ENCODE measurements around the gene CLEC16A.
A peak's percentile ranks its signal among the peaks of the same experiment; 100 is the strongest.

CLEC16A gene, protein sequence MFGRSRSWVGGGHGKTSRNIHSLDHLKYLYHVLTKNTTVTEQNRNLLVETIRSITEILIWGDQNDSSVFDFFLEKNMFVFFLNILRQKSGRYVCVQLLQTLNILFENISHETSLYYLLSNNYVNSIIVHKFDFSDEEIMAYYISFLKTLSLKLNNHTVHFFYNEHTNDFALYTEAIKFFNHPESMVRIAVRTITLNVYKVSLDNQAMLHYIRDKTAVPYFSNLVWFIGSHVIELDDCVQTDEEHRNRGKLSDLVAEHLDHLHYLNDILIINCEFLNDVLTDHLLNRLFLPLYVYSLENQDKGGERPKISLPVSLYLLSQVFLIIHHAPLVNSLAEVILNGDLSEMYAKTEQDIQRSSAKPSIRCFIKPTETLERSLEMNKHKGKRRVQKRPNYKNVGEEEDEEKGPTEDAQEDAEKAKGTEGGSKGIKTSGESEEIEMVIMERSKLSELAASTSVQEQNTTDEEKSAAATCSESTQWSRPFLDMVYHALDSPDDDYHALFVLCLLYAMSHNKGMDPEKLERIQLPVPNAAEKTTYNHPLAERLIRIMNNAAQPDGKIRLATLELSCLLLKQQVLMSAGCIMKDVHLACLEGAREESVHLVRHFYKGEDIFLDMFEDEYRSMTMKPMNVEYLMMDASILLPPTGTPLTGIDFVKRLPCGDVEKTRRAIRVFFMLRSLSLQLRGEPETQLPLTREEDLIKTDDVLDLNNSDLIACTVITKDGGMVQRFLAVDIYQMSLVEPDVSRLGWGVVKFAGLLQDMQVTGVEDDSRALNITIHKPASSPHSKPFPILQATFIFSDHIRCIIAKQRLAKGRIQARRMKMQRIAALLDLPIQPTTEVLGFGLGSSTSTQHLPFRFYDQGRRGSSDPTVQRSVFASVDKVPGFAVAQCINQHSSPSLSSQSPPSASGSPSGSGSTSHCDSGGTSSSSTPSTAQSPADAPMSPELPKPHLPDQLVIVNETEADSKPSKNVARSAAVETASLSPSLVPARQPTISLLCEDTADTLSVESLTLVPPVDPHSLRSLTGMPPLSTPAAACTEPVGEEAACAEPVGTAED

DNA sequence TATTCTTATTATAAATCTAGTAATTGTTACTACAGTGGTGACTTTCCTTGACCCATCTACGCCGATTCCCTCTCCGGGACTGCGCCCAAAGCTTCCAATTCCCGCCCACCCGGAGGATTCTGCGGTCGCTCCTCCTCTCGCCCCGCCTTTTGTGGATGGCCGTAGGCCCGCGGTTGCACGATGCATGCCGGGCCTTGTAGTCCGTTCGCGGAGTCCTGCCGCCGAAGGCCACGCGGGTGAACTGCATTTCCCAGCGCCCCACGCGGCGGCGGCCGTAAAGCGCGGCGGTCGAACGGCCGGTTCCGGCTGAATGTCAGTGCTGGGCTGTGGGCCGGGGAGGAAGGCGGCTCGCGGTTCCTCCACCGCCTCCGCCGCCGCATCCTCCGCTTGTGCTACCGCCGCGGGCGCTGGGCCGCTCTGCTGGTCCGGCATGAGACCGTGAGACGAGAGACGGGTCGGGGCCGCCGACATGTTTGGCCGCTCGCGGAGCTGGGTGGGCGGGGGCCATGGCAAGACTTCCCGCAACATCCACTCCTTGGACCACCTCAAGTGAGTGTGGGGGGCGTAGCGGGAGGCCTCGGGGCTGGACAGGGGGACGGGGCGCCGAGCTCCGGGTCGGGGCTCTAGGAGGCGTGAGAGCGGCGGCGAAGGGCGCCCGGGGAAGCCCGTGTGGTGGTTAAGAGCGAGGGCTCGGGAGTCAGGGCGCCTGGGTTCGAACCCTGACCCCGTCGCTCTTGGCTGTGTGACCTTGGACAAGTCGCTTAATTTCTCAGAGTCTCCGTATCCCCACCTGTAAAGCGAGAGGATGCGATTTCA is at the start of gene CLEC16A:
CLEC16A (plus strand) TSS at position 316 of the 816 bp plus-strand sequence; CDS start at position 470, 154 bp downstream.
- DNase-seq: peak; percentile 96

DNA sequence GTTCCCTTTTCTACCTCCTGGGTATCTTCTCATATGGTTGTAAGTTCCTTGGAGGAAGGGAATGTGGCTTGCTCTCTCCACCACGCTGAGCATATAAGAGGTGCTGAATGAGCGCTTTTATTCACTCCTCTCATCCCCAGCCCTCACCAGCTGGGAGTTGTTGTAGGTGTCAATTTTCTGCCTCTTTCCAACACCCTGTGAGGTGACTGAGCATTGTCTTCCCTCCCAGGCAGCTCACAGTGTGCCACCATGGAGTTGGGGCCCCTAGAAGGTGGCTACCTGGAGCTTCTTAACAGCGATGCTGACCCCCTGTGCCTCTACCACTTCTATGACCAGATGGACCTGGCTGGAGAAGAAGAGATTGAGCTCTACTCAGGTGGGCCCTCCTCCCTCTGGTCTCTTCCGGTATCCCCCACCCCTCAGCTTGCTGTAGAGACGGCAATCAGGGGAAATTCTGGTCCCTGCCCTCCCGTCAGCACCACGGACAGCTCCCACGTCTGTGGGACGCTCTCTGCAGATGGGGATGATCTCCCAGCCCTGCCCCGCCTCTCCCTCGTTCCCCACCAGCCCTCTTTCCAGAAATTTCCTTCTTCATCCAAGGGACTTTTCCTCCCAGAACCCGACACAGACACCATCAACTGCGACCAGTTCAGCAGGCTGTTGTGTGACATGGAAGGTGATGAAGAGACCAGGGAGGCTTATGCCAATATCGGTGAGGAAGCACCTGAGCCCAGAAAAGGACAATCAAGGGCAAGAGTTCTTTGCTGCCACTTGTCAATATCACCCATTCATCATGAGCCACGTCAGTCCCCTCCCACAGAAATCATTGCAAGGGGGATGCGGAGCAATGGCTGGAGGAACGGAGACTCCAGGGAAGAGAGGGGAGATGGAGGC is 49.1 kb upstream of the CLEC16A start:
- DNase-seq: no peak

DNA sequence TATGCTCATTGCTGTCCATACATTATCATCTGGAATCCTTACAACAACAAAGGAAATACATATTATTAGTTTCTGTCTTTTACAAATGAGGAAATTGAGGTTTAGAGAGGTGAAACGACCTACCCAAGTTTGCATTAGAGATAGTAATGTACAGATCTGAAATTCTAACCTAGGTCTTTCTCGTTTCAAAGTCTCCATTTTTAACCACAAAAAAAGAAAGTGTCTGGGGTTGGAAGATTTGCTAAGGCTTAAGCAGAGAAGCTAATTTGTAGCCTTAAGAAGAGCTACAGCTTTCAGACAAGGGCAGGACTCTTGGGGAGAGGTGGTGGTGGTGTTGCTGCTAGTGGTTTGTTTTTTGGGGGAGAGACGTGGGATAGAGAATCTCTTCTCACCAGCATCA is 48.2 kb upstream of the CLEC16A start:
- no peak for DNase-seq

DNA sequence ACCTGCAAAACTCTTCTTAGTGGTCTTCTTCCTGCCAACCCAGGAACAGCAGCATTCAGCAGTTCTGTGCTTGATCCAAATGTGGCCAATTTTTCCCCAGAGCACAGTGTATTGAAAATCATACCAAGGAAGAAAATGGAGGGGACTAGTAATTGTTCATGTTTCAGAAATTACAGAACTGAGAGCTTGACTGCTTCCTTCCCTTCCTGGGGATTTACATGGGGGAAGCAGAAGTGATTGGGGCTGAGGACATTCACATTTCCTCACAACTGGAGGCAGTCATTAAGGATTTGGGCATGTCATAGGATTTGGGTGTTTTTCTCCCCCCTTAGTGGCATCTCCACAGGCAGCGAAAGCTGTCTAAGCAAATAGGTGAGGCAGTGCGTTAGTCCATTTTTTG is 47.6 kb upstream of the CLEC16A start:
- no peak for DNase-seq

DNA sequence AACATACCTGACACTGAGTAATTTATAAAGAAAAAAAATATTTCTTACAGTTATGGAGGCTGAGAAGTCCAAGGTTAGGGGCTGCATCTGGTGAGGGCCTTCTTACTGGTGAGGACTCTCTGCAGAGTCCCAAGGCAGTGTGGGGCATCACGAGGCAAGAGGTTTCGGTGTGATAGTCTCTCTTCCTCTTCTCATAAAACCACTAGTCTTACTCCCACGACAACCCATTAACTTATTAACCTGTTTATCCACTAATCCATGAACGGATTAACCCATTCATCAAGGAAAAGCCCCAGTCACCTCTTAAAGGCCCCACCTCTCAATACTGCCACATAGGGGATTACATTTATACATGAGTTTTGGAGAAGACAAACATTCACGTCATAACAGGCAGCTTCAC is 47.2 kb upstream of the CLEC16A start:
- DNase-seq: no peak

DNA sequence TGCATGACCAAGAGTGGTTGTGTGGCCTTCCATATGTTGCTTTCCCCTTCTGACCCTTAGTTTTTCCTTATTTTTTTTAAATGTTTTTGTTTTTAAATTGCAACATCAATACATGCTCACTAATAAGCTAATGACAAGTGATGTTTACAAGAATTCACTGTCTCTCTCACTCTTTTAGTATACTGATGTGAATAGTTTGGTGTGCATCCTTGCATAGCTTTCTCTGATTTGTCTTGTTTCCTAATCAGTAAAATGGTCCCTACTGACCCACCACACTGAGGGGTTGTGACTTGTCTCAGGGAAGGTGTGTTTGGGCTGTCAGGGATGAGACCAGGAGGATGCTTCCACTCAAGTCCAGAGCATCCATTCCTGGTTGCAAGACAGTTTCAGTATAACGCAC is 41.4 kb upstream of the CLEC16A start:
- no peak for DNase-seq

DNA sequence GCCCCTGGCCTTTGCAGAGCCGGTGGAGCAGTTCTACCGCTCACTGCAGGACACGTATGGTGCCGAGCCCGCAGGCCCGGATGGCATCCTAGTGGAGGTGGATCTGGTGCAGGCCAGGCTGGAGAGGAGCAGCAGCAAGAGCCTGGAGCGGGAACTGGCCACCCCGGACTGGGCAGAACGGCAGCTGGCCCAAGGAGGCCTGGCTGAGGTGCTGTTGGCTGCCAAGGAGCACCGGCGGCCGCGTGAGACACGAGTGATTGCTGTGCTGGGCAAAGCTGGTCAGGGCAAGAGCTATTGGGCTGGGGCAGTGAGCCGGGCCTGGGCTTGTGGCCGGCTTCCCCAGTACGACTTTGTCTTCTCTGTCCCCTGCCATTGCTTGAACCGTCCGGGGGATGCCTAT is 37.9 kb upstream of the CLEC16A start:
- DNase-seq: no peak

DNA sequence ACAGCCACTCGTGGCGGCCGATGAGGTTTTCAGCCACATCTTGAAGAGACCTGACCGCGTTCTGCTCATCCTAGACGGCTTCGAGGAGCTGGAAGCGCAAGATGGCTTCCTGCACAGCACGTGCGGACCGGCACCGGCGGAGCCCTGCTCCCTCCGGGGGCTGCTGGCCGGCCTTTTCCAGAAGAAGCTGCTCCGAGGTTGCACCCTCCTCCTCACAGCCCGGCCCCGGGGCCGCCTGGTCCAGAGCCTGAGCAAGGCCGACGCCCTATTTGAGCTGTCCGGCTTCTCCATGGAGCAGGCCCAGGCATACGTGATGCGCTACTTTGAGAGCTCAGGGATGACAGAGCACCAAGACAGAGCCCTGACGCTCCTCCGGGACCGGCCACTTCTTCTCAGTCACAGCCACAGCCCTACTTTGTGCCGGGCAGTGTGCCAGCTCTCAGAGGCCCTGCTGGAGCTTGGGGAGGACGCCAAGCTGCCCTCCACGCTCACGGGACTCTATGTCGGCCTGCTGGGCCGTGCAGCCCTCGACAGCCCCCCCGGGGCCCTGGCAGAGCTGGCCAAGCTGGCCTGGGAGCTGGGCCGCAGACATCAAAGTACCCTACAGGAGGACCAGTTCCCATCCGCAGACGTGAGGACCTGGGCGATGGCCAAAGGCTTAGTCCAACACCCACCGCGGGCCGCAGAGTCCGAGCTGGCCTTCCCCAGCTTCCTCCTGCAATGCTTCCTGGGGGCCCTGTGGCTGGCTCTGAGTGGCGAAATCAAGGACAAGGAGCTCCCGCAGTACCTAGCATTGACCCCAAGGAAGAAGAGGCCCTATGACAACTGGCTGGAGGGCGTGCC is 37.2 kb upstream of the CLEC16A start:
- no peak for DNase-seq

DNA sequence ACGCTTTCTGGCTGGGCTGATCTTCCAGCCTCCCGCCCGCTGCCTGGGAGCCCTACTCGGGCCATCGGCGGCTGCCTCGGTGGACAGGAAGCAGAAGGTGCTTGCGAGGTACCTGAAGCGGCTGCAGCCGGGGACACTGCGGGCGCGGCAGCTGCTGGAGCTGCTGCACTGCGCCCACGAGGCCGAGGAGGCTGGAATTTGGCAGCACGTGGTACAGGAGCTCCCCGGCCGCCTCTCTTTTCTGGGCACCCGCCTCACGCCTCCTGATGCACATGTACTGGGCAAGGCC is 36.7 kb upstream of the CLEC16A start:
- no peak for DNase-seq

DNA sequence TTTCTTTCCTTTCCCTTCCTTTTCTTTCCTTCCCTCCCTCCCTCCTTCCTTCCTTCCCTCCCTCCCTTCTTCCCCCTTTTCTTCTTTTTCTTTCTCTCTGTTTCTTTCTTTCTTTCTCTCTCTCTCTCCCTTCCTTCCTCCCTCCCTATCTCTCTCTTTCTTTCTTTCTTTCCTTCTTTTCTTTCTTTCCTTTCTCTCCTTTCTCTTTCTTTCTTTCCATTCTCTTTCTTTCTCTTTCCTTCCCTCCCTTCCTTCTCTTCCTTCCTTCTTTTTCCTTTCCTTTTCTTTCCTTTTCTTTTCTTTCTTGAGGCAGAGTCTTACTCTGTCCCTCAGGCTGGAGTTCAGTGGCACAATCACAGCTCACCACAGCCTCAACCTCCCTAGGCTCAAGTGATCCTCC is 33.1 kb upstream of the CLEC16A start:
- DNase-seq: no peak

DNA sequence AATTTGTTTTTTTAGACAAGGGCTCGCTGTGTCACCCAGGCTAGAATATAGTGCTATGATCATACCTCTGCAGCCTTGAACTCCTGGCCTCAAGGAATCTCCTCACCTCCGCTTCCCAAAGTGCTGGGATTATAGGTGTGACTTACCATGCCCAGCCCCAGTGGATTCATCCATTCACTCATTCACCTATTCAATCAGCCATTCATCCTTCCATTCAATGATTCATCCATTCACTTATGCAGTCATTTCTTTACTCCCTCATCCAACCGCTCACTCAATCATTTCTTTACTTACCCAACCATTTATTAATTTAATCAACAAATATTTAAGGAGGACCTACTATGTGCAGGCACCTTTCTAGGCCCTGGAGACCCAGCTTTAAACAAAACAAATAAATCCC is 27.8 kb upstream of the CLEC16A start:
- no peak for DNase-seq

DNA sequence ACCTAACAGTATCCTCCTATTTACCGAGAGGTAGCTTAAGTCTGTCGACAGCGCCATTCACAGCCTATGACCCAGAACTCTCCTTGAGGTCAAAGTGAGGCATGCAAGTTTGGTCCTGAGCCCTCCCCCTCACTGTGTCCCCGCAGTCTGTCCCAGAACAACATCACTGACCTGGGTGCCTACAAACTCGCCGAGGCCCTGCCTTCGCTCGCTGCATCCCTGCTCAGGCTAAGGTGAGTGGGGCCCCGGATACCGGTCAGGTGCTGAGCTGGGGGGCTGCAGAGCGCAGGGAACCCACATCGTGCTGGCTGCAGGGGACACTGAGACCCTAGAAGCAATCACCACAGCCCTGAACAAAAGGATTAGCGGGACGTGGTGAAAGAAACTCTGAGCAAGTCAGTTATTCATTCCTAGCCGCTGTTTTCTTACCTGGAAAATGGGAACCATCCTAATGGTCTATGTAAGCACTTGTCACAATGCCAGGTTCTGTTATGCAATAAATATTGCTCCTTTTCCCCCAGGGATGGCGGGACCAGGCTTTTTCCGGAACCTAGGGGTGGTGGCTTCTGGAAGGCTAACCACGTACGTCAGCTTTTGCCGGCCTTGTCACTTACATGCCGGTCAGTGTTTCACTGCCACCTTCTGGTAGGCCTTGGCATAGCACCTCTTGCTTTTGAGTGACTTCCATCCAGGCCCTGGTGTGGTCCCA is 25.9 kb upstream of the CLEC16A start:
- peak; percentile 79 for DNase-seq

DNA sequence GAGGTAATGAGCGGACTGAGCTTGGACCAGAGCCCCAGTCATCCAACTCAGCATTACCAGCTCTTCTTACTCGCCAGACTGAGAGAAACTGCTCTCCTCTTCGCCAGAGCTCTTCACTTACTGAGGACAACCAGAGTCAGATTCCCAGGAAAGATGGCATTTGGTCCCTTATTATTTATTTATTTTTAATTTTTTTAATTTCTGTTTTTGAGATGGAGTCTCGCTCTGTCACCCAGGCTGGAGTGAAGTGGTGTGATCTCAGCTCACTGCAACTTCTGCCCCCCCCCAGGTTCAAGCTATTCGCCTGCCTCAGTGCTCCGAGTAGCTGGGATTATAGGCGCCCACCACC is 25.4 kb upstream of the CLEC16A start:
- no peak for DNase-seq

DNA sequence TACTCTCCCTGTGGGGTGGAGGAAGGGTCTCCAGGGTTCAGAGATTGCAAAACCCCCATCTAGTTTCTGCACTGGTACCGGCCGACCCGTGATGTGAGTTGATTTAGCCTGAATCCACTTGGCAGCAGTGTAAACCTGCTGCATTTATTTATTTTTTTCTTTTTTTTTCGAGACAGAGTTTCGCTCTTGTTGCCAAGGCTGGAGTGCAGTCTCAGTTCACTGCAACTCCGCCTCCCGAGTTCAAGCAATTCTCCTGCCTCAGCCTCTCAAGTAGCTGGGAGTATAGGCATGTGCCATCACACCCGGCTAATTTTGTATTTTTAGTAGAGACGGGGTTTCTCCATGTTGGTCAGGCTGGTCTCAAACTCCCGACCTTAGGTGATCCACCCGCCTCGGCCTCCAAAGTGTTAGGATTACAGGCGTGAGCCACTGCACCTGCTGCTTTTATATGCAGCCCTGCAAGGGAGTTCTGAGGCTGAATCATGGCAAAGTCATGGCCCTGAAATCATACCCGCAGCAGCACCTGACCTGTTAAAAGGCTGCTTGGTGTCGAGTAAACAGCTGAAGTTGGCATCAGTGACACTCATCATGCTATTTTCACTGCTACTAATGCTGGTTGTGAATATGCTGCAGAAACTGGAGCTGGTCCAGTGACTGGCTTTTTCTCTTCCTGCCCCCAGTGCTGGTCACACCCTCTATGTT is 23.5 kb upstream of the CLEC16A start:
- DNase-seq: no peak

DNA sequence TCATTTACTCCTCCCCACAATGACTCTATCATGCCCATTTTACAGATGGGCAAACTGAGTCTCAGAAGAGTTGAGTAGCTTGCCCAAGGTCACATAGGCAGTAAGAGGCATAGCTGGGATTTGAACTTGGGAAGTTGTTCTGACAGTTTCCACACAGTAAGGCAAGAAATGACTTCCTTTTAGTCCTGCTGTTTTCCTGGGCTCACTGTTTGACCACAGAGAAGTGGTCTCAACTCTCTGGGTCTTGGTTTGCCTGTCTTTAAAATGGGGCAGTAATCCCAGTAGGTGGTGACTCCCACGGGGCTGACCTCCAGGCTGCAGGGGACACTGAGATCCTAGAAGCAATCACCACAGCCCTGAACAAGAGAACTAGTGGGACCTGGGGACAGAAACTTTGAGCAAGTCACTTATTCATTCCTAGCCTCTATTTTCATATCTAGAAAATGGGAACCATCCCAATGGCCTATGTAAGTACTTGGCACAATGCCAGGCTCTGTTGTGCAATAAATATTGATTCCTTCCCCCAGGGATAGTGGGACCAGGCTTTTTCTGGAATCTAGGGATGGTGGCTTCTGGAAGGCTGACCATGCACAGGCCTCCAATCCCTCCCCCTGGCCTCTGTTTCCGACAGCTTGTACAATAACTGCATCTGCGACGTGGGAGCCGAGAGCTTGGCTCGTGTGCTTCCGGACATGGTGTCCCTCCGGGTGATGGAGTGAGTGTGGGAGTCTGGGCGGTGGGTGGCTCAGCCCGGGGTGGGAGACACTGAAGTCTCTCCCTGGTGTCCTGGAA is 22.6 kb upstream of the CLEC16A start:
- no peak for DNase-seq

DNA sequence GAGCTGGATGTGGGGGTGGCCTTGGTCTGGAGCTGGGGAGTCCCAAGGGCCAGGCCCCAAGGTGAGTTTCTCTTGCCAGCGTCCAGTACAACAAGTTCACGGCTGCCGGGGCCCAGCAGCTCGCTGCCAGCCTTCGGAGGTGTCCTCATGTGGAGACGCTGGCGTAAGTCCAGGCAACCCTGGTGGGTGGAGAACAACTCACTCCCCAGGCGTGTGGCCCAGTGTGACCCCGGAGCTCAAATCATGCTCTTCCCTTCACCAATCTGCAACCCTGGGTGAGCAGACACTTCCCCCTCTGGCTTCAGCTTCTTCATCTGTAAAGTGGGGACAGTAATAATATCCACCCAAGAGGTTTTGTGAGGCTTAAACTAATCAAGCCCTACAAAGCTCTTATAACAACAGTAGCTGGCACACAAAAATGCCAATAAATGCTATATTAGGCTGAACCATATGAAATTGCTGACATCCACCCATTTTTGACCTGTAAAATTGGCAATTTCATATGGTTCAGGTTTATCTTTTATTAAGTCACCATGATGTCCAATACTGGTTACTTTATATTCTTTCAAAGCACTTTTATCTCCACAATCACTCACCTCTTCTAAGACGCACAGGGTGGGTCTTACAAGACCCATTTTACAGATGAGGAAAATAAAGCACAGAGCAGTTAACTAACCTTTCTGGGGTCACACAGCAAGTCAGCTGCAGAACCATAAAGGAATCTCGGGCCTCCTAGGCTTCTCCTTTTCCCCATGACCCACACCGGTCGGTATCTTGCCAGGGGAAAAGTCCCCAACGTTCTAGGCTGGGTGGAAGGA is 21.8 kb upstream of the CLEC16A start:
- no peak for DNase-seq

DNA sequence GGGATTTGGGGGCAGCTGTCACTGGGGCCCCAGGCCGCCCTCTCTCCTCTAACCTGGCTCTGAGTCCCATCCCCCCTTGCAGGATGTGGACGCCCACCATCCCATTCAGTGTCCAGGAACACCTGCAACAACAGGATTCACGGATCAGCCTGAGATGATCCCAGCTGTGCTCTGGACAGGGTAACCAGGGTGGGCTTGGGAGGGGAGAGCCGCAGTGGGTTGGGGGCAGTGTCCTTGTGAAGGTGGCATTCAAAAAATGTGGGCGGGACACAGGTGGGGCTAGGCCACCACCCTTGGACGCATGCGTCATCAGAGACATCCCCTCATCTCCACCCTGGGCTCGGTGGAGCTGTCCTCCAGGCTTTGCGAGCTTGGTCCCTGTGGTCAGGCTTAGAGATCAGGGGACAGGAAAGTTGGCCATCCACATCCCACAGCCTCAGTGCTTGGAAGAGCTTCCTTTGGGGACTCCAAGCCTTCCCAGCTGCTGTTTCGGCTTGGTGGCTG is 21.2 kb upstream of the CLEC16A start:
- no peak for DNase-seq
